ENCODE data around the gene FHL5. TPM values are rescaled to one million over a fixed set of nuclear protein-coding genes. Genes with fewer than 3 reads are reported as not detected.

FHL5 gene
- total RNA-seq, 1 experiment from 2014 or later: not detected

GRCh38 chr6:96521306-96521643, 41.7 kb upstream of the FHL5 start:
- peaks cover 30% of the 10 kb centered on the region for H3K79me2 ChIP-seq (ENCODE audit: low read length)
- no peaks in the 10 kb centered on the region for H3K9me3 ChIP-seq (ENCODE audit: low read length)
- CTCF ChIA-PET: no interaction called here
- no peaks in the 10 kb centered on the region for H3K27me3 ChIP-seq (ENCODE audit: low read length)
- H3K4me1 ChIP-seq (ENCODE audit: insufficient read depth, low read length): peaks cover 22% of the 10 kb centered on the region
- H3K36me3 ChIP-seq (ENCODE audit: low read depth, low read length): 0 out of 2 replicates have a peak, but pooled peaks cover 7% of the 10 kb centered on the region
- H3K9ac ChIP-seq (ENCODE audit: low read length): peak overlapping the region; percentile 94
- H3F3A ChIP-seq (ENCODE audit: low read length, unreplicated experiment): no peaks in the 10 kb centered on the region
- POLR2A ChIA-PET (ENCODE audit: unreplicated experiment): no interaction called here
- no TSS peak for BruUV-seq (replicated peaks)
- peak overlapping the region; percentile 95 for H3K4me2 ChIP-seq (ENCODE audit: low read length)
- H2AFZ ChIP-seq (ENCODE audit: low read length): peak overlapping the region; percentile 79
- peak; percentile 17 for ATAC-seq
- TF ChIP-seq EZH2 (IDR thresholded peaks at IDR 0.05; ENCODE audit: low read length, unreplicated experiment) (no peak), EZH2phosphoT487 (IDR thresholded peaks at IDR 0.05; ENCODE audit: borderline replicate concordance, low read length) (no peak), CTCF (conservative IDR thresholded peaks at IDR 0.05; ENCODE audit: low read depth, low read length) (no peak)
- intact Hi-C loops (cut with micrococcal nuclease): loop anchor here (10.0 kb wide), 1 partner anchor 126 kb away; no protein-coding TSS in a partner anchor
- H3K27ac ChIP-seq (ENCODE audit: low read length): peak overlapping the region; percentile 76
- H4K20me1 ChIP-seq (ENCODE audit: low read length): no peaks in the 10 kb centered on the region
- DNase-seq: no peak
- no peaks in the 10 kb centered on the region for H3K9me2 ChIP-seq (replicated peaks; ENCODE audit: low read length)
- H3K4me3 ChIP-seq (ENCODE audit: low read length): peak overlapping the region; percentile 75

GRCh38 chr6:96521644-96522464, 41.1 kb upstream of the FHL5 start, which contains the start of gene UFL1:
UFL1 (plus strand) TSS chr6:96521806; CDS start chr6:96521874, 68 bp downstream.
- H3K27ac ChIP-seq (ENCODE audit: low read length): peak within 1 kb of the TSS; percentile 76
- H3K27me3 ChIP-seq (ENCODE audit: low read length): no peaks in the 10 kb centered on the region
- peaks cover 30% of the 10 kb centered on the region for H3K79me2 ChIP-seq (ENCODE audit: low read length)
- POLR2A ChIA-PET (ENCODE audit: unreplicated experiment): no interaction called here
- no peaks in the 10 kb centered on the region for H4K20me1 ChIP-seq (ENCODE audit: low read length)
- CTCF ChIA-PET: no interaction called here
- peak; percentile 93 for ATAC-seq
- H2AFZ ChIP-seq (ENCODE audit: low read length): peak within 1 kb of the TSS; percentile 79
- H3K9me3 ChIP-seq (ENCODE audit: low read length): no peaks in the 10 kb centered on the region
- peak within 1 kb of the TSS; percentile 95 for H3K4me2 ChIP-seq (ENCODE audit: low read length)
- peaks cover 22% of the 10 kb centered on the region for H3K4me1 ChIP-seq (ENCODE audit: insufficient read depth, low read length)
- TF ChIP-seq CTCF (conservative IDR thresholded peaks at IDR 0.05; ENCODE audit: low read depth, low read length): no peak
- no peak for TF ChIP-seq EZH2 (IDR thresholded peaks at IDR 0.05; ENCODE audit: low read length, unreplicated experiment)
- TF ChIP-seq EZH2phosphoT487 (IDR thresholded peaks at IDR 0.05; ENCODE audit: borderline replicate concordance, low read length): no peak
- H3K9ac ChIP-seq (ENCODE audit: low read length): peak within 1 kb of the TSS; percentile 94
- peak; percentile 88 for DNase-seq
- peaks cover 7% of the 10 kb centered on the region; the same call in 1 of the 2 replicates for H3K36me3 ChIP-seq (ENCODE audit: low read depth, low read length)
- intact Hi-C loops (cut with micrococcal nuclease): loop anchor here (10.0 kb wide), 1 partner anchor 127 kb away; no protein-coding TSS in a partner anchor
- peak within 1 kb of the TSS; percentile 75 for H3K4me3 ChIP-seq (ENCODE audit: low read length)
- BruUV-seq (replicated peaks): TSS peak; percentile 56
- no peaks in the 10 kb centered on the region for H3K9me2 ChIP-seq (replicated peaks; ENCODE audit: low read length)
- no peaks in the 10 kb centered on the region for H3F3A ChIP-seq (ENCODE audit: low read length, unreplicated experiment)
